OCI-LY7 (cell line): Measurements from ENCODE around the gene CDH12. TPM values are rescaled to one million over a fixed set of nuclear protein-coding genes. Genes with fewer than 3 reads are reported as not detected.

Source experiments
- BruUV-seq: library from RNA; stranded (reverse); fragments of 400-500 nt; replicated peaks from 2 replicates; lab custom pipeline; 2021; lab: Mats Ljungman, UMichigan
- CTCF ChIA-PET: fragments of 300-600 bp; sonication (Branson Sonifier 250); formaldehyde crosslinking; loops from one replicate; lab custom pipeline; 2022; ENCODE audit warnings: antibody characterized with exemption; ENCODE audit not compliant: unreplicated experiment; lab: Charles Lee
- POLR2A ChIA-PET: fragments of 300-600 bp; sonication (Branson Sonifier 250); formaldehyde crosslinking; loops from one replicate; lab custom pipeline; 2022; ENCODE audit warnings: antibody characterized with exemption; lab: Charles Lee
- DNase-seq: peaks from one replicate; pipeline ENCODE4 v3.0.0-alpha.2; 2015; ENCODE audit warnings: low spot score
- H2AFZ ChIP-seq: fragments of 200-600 bp; sonication (generic), shearing (Covaris generic); 2 replicates; pipeline ENCODE4 v1.6.1; 2014; ENCODE audit warnings: mild to moderate bottlenecking, antibody characterized with exemption, low read length, moderate library complexity
- H3K27ac ChIP-seq: fragments of 200-600 bp; sonication (generic); 2 replicates; pipeline ENCODE4 v1.5.1; 2014; ENCODE audit warnings: mixed run types, low read depth, mild to moderate bottlenecking, moderate library complexity, low read length, inconsistent platforms; ENCODE audit not compliant: poor library complexity, severe bottlenecking
- H3K36me3 ChIP-seq: fragments of 200-600 bp; sonication (generic); 2 replicates; pipeline ENCODE4 v1.6.1; 2014; ENCODE audit warnings: mild to moderate bottlenecking, antibody characterized with exemption, low read length, moderate library complexity, mixed read lengths; ENCODE audit not compliant: insufficient read depth
- H3K4me1 ChIP-seq: fragments of 200-600 bp; sonication (generic); 2 replicates; pipeline ENCODE4 v1.5.1; 2014; ENCODE audit warnings: mild to moderate bottlenecking, low read length; ENCODE audit not compliant: insufficient read depth, poor library complexity, severe bottlenecking
- H3K4me2 ChIP-seq: fragments of 200-600 bp; sonication (generic); 2 replicates; pipeline ENCODE4 v1.6.1; 2014; ENCODE audit warnings: mild to moderate bottlenecking, low read length
- H3K4me3 ChIP-seq: fragments of 200-600 bp; sonication (generic); 2 replicates; pipeline ENCODE4 v1.5.1; 2014; ENCODE audit warnings: mild to moderate bottlenecking, low read depth, low read length; ENCODE audit not compliant: poor library complexity, severe bottlenecking
- H3K79me2 ChIP-seq: fragments of 200-600 bp; sonication (generic); 2 replicates; pipeline ENCODE4 v1.6.1; 2016; ENCODE audit warnings: low read depth, mild to moderate bottlenecking, low read length, moderate library complexity, mixed read lengths; ENCODE audit not compliant: insufficient read depth
- H3K9me2 ChIP-seq: fragments of 200-600 bp; sonication (generic); 2 replicates; pipeline ENCODE4 v1.6.1; 2016; ENCODE audit warnings: mild to moderate bottlenecking, low read length, mixed read lengths; ENCODE audit not compliant: insufficient read depth
- H3K9me3 ChIP-seq: fragments of 200-600 bp; sonication (generic); 2 replicates; pipeline ENCODE4 v1.6.1; 2014; ENCODE audit warnings: mild to moderate bottlenecking, mixed run types, low read length, mixed read lengths
- H4K20me1 ChIP-seq: fragments of 200-600 bp; sonication (generic); 2 replicates; pipeline ENCODE4 v1.6.1; 2014; ENCODE audit warnings: mild to moderate bottlenecking, antibody characterized with exemption, low read length, moderate library complexity, mixed read lengths; ENCODE audit not compliant: insufficient read depth
- CTCF ChIP-seq: fragments of 200-600 bp; sonication (generic); conservative IDR thresholded peaks from 2 replicates; pipeline ENCODE4 v1.5.1; 2014; ENCODE audit warnings: mild to moderate bottlenecking, antibody characterized with exemption, low read length, moderate library complexity, mixed read lengths
- EZH2phosphoT487 ChIP-seq: fragments of 200-600 bp; sonication (generic); IDR thresholded peaks from 2 replicates; pipeline ENCODE4 v1.6.1; 2018; ENCODE audit warnings: low read depth, borderline replicate concordance, mild to moderate bottlenecking, mixed run types, antibody characterized with exemption, low read length, moderate library complexity, mixed read lengths
- intact Hi-C: fragments of 100-400 bp; cut with micrococcal nuclease; formaldehyde crosslinking; loops from one replicate; pipeline ENCODE4 v1.10.0; 2022; ENCODE audit not compliant: unreplicated experiment
- total RNA-seq, 2 experiments: library from RNA; depleted of rRNA in 1 of 2; stranded (reverse); fragments of >200 nt in 1 of 2; shearing (Covaris generic) in 1 of 2; gene quantifications; 2 replicates each; pipeline ENCODE4 v1.2.3, GENCODE V29; 2014 to 2022

Gene CDH12
- total RNA-seq, 2 experiments from 2014 or later: not detected

- no peak overlapping the region for H3K4me3 ChIP-seq
- POLR2A ChIA-PET: no interaction called here
- H3K27ac ChIP-seq: no peak overlapping the region
- no peak for DNase-seq
- no TSS peak for BruUV-seq
- no peaks in the 10 kb centered on the region for H3K79me2 ChIP-seq
- no peaks in the 10 kb centered on the region for H3K9me2 ChIP-seq
- no peak overlapping the region for H3K4me2 ChIP-seq
- no peaks in the 10 kb centered on the region for H3K36me3 ChIP-seq
- TF ChIP-seq CTCF (no peak), EZH2phosphoT487 (no peak)
- CTCF ChIA-PET: no interaction called here
- H3K9me3 ChIP-seq: no peaks in the 10 kb centered on the region
- H4K20me1 ChIP-seq: no peaks in the 10 kb centered on the region
- H3K4me1 ChIP-seq: no peaks in the 10 kb centered on the region
- intact Hi-C loops: no loop called here
- H2AFZ ChIP-seq: no peak overlapping the region
These were observed 133.3 kb downstream of the CDH12 start for GRCh38 chr5:22719842-22720241.

- no peak for TF ChIP-seq CTCF
- no peak overlapping the region for H2AFZ ChIP-seq
- ChIA-PET CTCF (no interaction called here), POLR2A (interaction anchor here (0.7 to 0.9 kb wide), 2 partner anchors 9 to 16 kb away, joined by 3 read pairs; no protein-coding TSS in a partner anchor)
- H3K4me1 ChIP-seq: no peaks in the 10 kb centered on the region
- H3K79me2 ChIP-seq: no peaks in the 10 kb centered on the region
- intact Hi-C loops: no loop called here
- H3K9me3 ChIP-seq: no peaks in the 10 kb centered on the region
- BruUV-seq: no TSS peak
- DNase-seq: no peak
- H3K27ac ChIP-seq: no peak overlapping the region
- no peak overlapping the region for H3K4me3 ChIP-seq
- H3K36me3 ChIP-seq: no peaks in the 10 kb centered on the region
- H4K20me1 ChIP-seq: no peaks in the 10 kb centered on the region
- H3K4me2 ChIP-seq: no peak overlapping the region
- H3K9me2 ChIP-seq: no peaks in the 10 kb centered on the region
These were observed 142.5 kb downstream of the CDH12 start for GRCh38 chr5:22710660-22711059.

GRCh38 chr5:22709743-22710142 is 143.4 kb downstream of the CDH12 start:
- Histone ChIP-seq H3K36me3 (no peaks in the 10 kb centered on the region), H3K27ac (no peak overlapping the region), H2AFZ (no peak overlapping the region), H4K20me1 (no peaks in the 10 kb centered on the region), H3K4me2 (no peak overlapping the region), H3K79me2 (no peaks in the 10 kb centered on the region), H3K9me3 (no peaks in the 10 kb centered on the region), H3K9me2 (no peaks in the 10 kb centered on the region), H3K4me1 (no peaks in the 10 kb centered on the region), H3K4me3 (no peak overlapping the region)
- no peak for DNase-seq
- TF ChIP-seq CTCF (no peak), EZH2phosphoT487 (no peak)
- intact Hi-C loops: no loop called here
- ChIA-PET POLR2A (interaction anchor here (0.7 to 0.9 kb wide), 2 partner anchors 9 to 17 kb away, joined by 3 read pairs; no protein-coding TSS in a partner anchor), CTCF (no interaction called here)
- BruUV-seq: no TSS peak
